NK-92 treated with Interleukin-12 subunit alpha and Interleukin-12 subunit beta, amount 100 ng/mL, for 24 hours (cell line): Measurements from ENCODE around the gene FOXP1.

Experiments
- DNase-seq: peaks from one replicate; lab custom pipeline; 2025; lab: John Stamatoyannopoulos, UW

The FOXP1 gene

DNA sequence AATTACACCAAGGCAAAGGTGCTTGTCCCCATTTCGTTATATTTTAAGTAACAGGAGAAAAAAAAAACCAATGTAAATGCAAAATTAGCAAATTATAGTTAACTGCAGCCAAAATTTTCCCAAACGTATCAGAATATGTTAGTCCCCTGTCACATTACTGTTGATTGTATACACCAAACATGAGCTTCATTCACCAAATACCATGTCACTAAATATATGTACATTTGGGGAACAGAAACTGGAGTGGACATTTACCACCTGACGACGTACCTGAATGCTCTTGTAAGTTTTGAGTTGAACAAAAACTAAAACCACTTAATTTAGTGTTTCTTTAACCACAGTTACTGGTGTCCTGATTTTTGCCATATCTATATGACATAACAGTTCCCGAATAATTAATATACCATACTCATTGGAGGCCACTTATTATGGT is 3.3 kb upstream of the FOXP1 start:
- no peak for DNase-seq

GRCh38 chr3:71585887-71586809 is 2.6 kb upstream of the FOXP1 start:
- DNase-seq: no peak

GRCh38 chr3:71585131-71585530 is 1.6 kb upstream of the FOXP1 start:
- DNase-seq: no peak

DNA sequence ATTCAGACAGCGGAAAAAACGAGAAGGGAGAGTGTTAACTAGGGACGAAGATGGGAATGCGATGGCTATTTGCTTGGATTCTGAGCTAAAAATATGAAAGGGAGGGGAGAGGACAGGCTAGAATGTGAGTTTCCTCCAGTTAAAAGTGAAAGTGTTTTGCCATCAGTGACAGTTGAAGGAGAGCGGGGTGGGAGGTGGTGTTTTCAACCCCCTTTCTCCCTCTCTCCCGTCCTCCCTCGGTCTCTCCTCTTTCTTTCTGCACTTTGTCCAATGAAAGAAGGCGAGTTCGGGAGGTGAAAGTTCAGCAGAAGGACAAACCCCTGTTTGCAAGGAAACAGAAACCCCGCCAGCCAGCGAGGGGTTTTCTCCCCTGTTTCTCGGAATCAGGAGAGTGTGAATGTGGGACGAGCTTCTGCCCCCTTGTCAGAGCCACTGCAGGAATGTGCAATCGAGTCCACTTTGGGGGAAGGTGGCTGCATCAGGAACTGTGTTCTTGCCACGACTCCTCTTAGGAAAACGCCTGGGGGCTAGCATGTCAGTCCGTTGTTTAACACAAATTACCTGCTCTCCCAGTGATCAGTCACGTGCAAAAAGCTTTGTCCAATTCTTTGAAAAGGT is 975 bp upstream of the FOXP1 start:
- no peak for DNase-seq

- DNase-seq: no peak
These were observed 639 bp downstream of the FOXP1 start for GRCh38 chr3:71582612-71583565.

GRCh38 chr3:71582036-71582611 is 1.4 kb downstream of the FOXP1 start:
- DNase-seq: no peak

DNA sequence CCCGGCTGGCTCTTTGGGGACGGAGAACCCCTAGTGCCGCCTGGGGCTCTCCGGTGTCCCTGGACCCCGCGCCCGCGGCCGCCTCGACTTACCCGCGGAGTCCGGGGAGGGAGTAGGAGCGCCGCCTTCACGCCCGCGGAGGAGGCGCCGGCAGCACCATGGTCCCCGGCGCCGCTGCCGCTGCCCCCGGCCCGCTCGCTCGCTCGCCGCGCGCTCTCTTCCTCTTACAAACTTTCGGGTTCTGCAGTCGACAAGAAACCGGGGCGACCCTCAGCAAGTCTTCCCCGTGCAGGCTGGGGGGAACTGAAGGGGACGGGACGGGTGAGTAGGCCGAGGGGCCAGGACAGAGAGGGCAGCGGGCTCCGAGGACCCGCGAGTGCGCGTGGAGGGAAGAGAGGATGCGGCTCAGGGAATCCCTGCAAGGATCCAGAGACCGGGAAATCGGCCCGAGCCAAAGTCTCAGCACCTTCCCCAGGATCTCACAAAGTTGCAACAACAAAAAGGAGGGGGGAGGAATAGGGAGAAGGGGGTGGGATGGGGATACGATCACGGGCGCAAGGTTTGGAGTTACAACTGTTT is 2.0 kb downstream of the FOXP1 start:
- DNase-seq: no peak

GRCh38 chr3:71580636-71581456 is 2.7 kb downstream of the FOXP1 start:
- DNase-seq: no peak

GRCh38 chr3:71579935-71580406 is 3.6 kb downstream of the FOXP1 start:
- DNase-seq: no peak

GRCh38 chr3:71579326-71579934 is 4.1 kb downstream of the FOXP1 start:
- no peak for DNase-seq

DNA sequence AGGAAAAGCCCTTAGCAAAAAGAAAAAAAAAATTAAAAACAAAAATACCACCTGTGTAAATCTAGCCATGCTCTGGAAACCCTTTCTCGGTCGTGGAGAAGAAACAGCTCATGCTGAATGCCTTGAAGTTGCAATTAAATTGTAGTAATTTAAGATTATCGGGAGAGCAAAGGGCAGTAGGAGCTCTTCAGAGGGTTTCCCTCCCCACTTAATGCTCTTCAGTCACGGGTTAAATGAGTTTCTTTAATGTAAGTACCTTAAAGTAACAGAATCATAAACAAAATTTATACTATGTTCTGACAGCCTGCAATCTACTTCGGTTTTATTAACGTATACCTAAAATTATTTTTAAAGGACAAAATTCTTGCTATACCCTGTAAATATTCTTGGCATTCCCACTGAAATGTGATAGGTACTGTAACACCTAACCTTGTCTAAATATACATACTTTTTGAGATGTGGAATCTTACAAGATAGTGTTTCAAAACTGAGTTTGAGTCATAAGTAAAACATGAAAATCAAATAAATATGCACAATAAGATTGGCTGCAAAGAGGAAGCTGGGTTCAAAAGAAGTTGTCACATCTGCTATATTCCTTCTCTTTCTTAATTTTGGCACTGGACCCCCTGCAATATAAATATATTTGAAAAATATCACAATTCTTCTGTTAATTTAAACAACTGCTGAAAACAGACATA is 5.3 kb downstream of the FOXP1 start:
- DNase-seq: no peak

GRCh38 chr3:71577011-71577410 is 6.5 kb downstream of the FOXP1 start:
- DNase-seq: no peak

GRCh38 chr3:71575433-71575832 is 8.1 kb downstream of the FOXP1 start:
- DNase-seq: no peak

- DNase-seq: no peak
These were observed 10.3 kb downstream of the FOXP1 start for GRCh38 chr3:71573181-71573580.

DNA sequence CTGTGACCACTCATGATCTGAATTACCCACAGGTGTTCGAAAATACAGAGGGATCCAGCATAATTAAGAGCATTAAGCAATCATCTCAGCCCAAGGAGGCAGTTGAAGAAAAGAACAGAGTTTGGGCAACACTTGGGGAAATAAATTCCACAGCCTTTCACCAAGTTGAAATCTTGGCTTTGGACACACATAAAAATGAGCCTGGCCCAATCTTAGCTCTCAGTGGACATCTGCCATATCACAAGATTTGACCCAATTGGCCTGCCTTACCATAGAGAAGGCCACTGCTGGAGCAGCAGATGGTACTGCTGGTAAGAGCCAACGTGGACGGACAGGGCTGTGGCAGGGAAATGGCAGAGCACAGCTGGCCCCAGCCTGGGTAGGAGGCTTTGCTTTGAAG is 13.0 kb downstream of the FOXP1 start:
- DNase-seq: no peak

GRCh38 chr3:71568207-71568606 is 15.3 kb downstream of the FOXP1 start:
- no peak for DNase-seq

DNA sequence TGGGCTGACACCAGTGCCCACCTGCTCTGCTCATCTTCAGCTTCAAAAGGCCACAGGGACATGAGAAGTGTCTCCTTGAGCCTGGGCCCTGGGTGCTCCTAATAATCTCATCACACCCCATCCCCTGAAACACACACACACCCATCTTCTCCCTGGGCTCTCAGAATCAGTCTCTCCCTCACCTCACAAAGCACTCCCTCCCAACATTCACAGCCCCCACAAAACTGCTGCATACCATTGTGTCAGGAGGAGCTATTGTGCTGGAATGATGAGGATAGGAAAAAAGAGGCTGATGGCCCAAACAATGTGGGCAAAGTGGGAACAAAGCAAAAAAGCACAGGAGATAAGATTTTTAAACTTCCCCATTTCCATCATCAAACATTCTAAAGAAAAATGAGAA is 16.8 kb downstream of the FOXP1 start:
- no peak for DNase-seq

- DNase-seq: no peak
These were observed 17.6 kb downstream of the FOXP1 start for GRCh38 chr3:71565976-71566375.

DNA sequence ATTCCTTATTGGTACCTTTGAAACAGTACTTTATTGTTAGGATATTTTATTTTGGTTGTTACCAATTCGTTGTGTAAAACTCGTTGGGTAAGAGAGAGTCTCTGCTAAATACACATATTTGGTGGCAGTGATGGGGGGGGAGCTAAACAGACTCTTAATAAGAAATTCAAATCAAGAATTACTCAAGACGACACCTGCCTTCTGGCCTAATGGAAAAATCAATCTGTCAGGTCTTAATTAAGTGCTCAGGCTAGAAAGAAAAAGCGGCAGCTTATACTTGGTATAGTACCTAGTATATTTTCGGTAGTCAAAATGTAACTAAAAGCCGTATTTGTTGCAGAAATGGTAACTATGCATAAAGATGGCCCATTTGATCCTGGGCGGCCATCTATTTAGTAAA is 18.2 kb downstream of the FOXP1 start:
- no peak for DNase-seq

DNA sequence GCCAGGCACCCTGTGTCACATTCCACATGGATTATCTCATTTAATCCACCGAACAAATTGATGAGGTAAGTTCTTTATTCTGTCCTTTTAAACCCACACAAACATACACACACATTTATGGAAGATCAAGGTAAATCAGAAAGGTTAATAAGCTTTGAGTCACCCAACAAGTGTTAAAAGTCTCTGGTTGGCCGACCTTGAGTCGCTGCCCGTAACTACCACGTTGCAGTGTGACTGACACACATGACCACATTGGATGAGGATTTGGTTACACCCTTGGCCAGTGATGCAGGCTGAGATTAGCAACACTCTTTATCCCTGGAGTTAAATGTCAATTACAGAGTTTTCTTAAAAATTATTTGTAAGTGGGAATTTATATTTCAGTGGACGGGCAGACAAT is 19.2 kb downstream of the FOXP1 start:
- no peak for DNase-seq
